HG02642 (cell line): Measurements from ENCODE around the gene WDR41.
"Not testable (repeated sequence)": the region's sequence is repeated elsewhere in the genome, so short reads cannot be mapped to it uniquely, and the experiment has no call there.

Source experiments
- ATAC-seq: cut with Tn5 transposase; IDR thresholded peaks from one replicate; pipeline ENCODE4 v1.9.1; 2021; ENCODE audit warnings: mild to moderate bottlenecking; ENCODE audit not compliant: unreplicated experiment, poor library complexity

The WDR41 gene, protein sequence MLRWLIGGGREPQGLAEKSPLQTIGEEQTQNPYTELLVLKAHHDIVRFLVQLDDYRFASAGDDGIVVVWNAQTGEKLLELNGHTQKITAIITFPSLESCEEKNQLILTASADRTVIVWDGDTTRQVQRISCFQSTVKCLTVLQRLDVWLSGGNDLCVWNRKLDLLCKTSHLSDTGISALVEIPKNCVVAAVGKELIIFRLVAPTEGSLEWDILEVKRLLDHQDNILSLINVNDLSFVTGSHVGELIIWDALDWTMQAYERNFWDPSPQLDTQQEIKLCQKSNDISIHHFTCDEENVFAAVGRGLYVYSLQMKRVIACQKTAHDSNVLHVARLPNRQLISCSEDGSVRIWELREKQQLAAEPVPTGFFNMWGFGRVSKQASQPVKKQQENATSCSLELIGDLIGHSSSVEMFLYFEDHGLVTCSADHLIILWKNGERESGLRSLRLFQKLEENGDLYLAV

GRCh38 chr5:77491783-77492652 lies at the start of gene WDR41:
Gene WDR41, minus strand, starts transcription at chr5:77492316. Its CDS starts 96 bp downstream, at chr5:77492220.
- ATAC-seq, result peak; percentile 94

GRCh38 chr5:77531297-77531696 lies 39.2 kb upstream of the WDR41 start:
- ATAC-seq, result no peak

DNA sequence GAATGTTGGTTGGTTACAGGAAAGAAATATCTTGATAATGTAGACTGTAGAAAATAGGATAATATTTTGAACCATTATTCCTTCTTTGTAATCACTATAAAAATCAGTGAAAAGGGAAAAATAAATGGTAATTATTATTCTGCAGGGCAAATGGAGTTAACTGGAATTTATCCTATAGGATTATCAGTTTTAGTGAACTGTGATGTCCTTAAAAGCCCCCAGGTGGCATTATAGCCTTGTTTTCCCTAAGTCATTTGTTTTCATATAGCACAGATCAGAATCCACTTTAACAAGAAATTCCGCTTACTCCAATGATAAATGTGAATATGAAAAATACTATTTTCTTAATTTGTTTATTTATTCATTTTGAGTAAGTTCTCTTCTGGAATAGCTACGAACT lies 26.2 kb upstream of the WDR41 start:
- no peak for ATAC-seq

DNA sequence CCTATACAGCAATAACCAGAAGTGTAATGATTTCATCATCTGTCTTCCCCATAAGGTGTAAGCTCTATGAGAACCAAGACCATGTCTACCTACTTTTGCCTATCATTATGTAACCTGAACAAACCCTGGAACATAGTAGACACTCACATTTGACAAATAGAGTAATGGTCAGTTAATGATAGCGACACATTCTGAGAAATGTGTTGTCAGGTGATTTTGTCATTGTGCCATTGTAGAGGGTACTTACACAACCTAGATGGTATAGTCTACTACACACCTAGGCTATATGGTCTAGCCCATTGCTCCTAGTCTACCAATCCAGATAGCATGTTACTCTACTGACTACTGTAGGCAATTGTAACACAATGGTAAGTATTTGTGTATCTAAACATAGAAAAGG lies 22.3 kb upstream of the WDR41 start:
- no peak for ATAC-seq

DNA sequence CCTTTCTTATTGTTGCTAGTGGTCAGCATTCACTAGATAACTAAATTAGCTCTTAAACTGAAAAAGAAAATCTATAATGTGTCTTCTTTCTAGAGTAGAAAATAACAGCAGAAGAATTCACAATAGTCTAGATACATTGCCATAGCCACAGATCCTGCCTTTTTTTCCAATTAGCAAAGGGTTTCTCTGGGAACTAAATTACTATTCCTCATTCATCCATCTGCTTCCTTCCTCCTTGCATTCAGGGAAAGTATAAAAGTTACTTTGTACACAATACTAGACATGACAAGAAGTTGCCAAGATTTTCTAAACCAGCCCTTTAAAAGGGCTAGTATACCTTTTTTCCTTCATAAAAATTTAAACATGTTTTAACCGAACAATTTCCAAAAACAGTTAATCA lies 21.2 kb upstream of the WDR41 start:
- ATAC-seq, result no peak

GRCh38 chr5:77501132-77501531 lies 9.0 kb upstream of the WDR41 start:
- ATAC-seq, result not testable (repeated sequence)

GRCh38 chr5:77499973-77500372 lies 7.9 kb upstream of the WDR41 start:
- ATAC-seq, result no peak

DNA sequence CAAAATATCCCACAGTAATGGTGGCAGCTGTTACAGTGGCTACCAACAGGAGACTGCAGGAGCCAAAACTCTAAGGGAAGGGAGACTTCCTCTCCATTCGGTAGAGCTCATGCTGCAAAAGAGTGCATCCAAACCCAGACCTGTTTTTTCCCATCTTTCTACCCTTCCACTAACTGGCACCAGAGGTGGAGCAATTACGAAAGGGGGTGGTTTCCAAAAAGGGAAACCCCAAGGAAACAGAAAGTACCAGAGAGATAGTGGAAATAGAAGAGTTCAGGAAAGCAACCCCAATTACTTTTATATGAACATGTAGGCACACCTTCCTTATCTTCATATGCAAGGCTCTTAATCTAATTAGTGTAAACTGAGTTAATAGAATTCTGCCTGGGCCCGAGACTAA lies 7.3 kb upstream of the WDR41 start:
- ATAC-seq, result no peak

DNA sequence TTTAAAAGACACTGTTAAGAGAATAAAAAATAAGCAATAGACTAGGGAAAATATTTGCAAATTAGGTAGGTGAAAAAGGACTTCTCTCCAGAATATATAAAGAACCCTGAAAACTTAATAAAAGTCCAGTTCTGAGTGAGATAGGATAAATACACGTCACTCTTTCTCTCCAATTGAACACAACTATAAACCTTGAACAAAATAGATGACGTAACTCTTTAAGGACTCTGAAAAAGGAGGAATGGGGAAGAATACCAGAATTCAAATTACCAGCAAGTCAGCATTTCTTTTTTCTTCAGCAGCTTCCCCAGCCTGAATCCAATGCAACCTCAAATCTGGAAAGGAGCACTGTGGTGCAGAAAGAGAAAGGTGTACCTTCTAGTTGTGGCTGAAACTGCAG lies 6.8 kb upstream of the WDR41 start:
- ATAC-seq, result no peak

GRCh38 chr5:77494935-77495334 lies 2.8 kb upstream of the WDR41 start:
- no peak for ATAC-seq

- peak; percentile 2 for ATAC-seq
These were observed 511 bp upstream of the WDR41 start for GRCh38 chr5:77492653-77493000.

DNA sequence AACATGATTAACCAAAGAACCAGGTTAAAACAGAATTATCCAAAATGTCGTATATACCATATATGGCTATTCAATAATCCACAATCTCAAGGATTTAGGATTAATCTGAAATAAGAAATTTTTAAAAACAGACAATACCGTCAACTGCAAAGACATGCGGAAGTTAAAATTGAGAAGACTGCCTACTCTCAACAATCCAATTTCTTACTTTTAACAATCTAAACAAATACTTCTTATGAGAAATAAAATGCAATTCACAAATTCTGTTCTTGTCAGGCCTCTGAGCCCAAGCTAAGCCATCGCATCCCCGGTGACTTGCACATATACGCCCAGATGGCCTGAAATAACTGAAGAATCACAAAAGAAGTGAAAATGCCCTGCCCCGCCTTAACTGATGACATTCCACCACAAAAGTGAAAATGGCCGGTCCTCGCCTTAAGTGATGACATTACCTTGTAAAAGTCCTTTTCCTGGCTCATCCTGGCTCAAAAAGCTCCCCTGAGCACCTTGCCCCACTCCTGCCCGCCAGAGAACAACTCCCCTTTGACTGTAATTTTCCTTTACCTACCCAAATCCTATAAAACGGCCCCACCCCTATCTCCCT lies 1.3 kb downstream of the WDR41 start:
- not testable (repeated sequence) for ATAC-seq

- no peak for ATAC-seq
These were observed 5.7 kb downstream of the WDR41 start for GRCh38 chr5:77486344-77486962.

GRCh38 chr5:77483682-77484081 lies 8.4 kb downstream of the WDR41 start:
- no peak for ATAC-seq

- ATAC-seq, result not testable (repeated sequence)
These were observed 17.1 kb downstream of the WDR41 start for GRCh38 chr5:77475041-77475440.

- ATAC-seq, result not testable (repeated sequence)
These were observed 23.2 kb downstream of the WDR41 start for GRCh38 chr5:77468875-77469274.

- ATAC-seq, result no peak
These were observed 28.2 kb downstream of the WDR41 start for GRCh38 chr5:77463905-77464304.

DNA sequence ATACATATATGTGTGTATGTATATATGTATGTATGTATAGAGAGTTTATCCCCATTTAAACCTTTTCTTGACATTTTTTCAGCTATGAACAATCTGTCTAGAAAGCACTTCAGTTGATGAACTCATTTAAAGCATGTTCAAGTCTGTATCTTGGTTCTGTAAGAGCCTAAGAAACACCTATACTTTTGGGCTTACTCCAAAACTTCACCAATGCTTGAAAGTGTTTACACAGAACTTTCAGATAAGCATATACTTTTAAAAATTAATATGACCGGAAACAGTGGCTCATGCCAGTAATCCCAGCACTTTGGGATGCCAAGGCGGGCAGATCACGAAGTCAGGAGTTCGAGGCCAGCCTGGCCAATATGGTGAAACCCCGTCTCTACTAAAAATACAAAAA lies 30.8 kb downstream of the WDR41 start:
- ATAC-seq, result no peak

- ATAC-seq, result no peak
These were observed 38.0 kb downstream of the WDR41 start for GRCh38 chr5:77454123-77454522.

GRCh38 chr5:77452351-77452750 lies 39.8 kb downstream of the WDR41 start:
- no peak for ATAC-seq

DNA sequence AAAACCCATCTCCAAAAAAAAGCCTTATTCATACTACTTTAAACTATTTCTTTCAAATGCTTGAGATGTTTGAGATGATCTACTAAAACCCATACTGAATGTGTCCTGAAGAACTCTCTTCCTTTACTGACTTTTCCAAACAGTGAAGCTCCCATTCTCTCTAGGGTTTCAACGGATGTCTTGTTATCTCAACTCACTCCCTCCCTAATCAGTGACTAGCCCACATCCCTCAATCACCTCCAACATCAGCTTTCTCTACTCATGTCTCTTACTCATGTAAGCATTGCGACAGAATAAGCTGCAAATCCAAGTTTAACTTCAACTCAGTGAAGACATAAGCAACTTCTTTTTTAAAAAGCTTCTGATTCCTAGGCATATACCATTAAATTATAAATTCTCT lies 42.1 kb downstream of the WDR41 start:
- no peak for ATAC-seq
